ENCODE results near the gene KCNF1. TPM values are rescaled to one million over a fixed set of nuclear protein-coding genes. Genes with fewer than 3 reads are reported as not detected.

KCNF1 gene
- total and polyA plus RNA-seq, 9 donors: 2.0 to 6.6 (median 5.5) TPM

DNA sequence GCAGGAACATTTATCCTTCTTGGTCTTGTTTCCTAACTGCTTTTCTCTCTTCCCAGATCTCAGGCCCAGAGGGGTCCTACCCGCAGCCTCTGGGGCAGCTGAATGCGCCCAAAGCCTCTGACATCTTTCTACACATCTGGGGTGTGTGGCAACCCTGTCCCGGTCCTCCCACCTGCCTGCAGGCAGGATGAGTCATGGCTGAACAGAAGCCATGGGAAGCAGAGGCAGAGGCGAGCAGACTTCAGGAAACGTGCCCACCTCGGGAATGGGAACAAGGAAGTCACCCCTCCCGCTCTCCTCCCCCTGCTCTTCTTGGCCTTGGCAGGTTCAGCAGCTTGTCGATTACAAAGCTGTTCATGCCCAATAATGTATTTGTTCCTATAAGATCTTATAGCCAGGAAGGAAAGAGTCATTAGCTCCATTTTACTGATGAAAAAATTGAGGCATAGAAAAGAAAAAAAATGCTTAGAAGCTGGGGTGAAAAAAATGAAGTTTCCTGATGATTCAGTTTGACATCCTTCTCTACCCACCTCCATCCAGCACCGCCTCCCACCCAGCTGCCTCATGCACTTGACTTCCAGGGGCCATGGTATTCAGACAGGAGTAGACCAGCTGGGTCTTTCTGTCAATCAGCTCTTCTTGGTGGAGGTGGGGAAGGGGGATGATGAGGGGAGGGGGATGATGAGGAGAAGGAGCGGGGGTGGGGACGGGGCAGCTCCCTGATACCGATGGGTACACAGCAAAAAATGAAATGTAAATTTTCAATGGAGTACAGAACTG lies 10.4 kb upstream of the KCNF1 start:
- no peaks in the 10 kb centered on the region for H3K9me3 ChIP-seq (replicated peaks; ENCODE audit: control insufficient read depth, low read depth, low read length)
- H3K27ac ChIP-seq (ENCODE audit: low read length): no peak overlapping the region
- no peaks in the 10 kb centered on the region for H3K27me3 ChIP-seq (ENCODE audit: control insufficient read depth, insufficient read depth, low read length)
- H3K36me3 ChIP-seq (ENCODE audit: control insufficient read depth, insufficient read depth, low read length): no peaks in the 10 kb centered on the region
- DNase-seq: no peak
- no peaks in the 10 kb centered on the region for H3K4me1 ChIP-seq (ENCODE audit: control insufficient read depth, insufficient read depth, low read length)
- 40% methylated on average over 1 of the region's 12 CpGs for WGBS (ENCODE audit: insufficient coverage)
- no peak overlapping the region for H3K4me3 ChIP-seq (ENCODE audit: low read length)

DNA sequence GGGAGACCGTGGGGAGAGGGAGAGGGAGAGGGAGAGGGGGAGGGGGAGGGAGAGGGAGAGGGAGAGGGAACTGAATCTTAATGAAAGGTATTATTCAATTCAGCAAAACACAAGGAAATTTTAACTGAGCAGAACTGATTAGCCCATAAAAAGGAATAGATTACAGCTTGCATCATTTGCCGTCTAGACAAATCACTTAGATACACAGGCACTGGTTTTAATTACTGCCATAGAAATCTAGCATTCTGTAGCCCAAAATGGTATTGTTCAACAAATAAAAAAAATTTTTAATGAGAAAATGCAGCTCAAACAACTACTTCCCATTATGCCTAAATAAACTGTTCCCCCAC lies 7.9 kb upstream of the KCNF1 start:
- no CpG with 5 or more reads among the region's 2 CpGs for WGBS (ENCODE audit: insufficient coverage)
- DNase-seq: no peak
- no peak overlapping the region for H3K27ac ChIP-seq (ENCODE audit: low read length)
- no peaks in the 10 kb centered on the region for H3K27me3 ChIP-seq (ENCODE audit: control insufficient read depth, insufficient read depth, low read length)
- H3K4me3 ChIP-seq (ENCODE audit: low read length): no peak overlapping the region
- H3K9me3 ChIP-seq (replicated peaks; ENCODE audit: control insufficient read depth, low read depth, low read length): no peaks in the 10 kb centered on the region
- no peaks in the 10 kb centered on the region for H3K4me1 ChIP-seq (ENCODE audit: control insufficient read depth, insufficient read depth, low read length)
- no peaks in the 10 kb centered on the region for H3K36me3 ChIP-seq (ENCODE audit: control insufficient read depth, insufficient read depth, low read length)

GRCh38 chr2:10904455-10904854 lies 7.3 kb upstream of the KCNF1 start:
- no peak overlapping the region for H3K4me3 ChIP-seq (ENCODE audit: low read length)
- no peaks in the 10 kb centered on the region for H3K36me3 ChIP-seq (ENCODE audit: control insufficient read depth, insufficient read depth, low read length)
- WGBS (ENCODE audit: insufficient coverage): 93% methylated on average over 5 of the region's 6 CpGs
- H3K4me1 ChIP-seq (ENCODE audit: control insufficient read depth, insufficient read depth, low read length): no peaks in the 10 kb centered on the region
- H3K9me3 ChIP-seq (replicated peaks; ENCODE audit: control insufficient read depth, low read depth, low read length): no peaks in the 10 kb centered on the region
- no peak for DNase-seq
- H3K27me3 ChIP-seq (ENCODE audit: control insufficient read depth, insufficient read depth, low read length): no peaks in the 10 kb centered on the region
- H3K27ac ChIP-seq (ENCODE audit: low read length): no peak overlapping the region

DNA sequence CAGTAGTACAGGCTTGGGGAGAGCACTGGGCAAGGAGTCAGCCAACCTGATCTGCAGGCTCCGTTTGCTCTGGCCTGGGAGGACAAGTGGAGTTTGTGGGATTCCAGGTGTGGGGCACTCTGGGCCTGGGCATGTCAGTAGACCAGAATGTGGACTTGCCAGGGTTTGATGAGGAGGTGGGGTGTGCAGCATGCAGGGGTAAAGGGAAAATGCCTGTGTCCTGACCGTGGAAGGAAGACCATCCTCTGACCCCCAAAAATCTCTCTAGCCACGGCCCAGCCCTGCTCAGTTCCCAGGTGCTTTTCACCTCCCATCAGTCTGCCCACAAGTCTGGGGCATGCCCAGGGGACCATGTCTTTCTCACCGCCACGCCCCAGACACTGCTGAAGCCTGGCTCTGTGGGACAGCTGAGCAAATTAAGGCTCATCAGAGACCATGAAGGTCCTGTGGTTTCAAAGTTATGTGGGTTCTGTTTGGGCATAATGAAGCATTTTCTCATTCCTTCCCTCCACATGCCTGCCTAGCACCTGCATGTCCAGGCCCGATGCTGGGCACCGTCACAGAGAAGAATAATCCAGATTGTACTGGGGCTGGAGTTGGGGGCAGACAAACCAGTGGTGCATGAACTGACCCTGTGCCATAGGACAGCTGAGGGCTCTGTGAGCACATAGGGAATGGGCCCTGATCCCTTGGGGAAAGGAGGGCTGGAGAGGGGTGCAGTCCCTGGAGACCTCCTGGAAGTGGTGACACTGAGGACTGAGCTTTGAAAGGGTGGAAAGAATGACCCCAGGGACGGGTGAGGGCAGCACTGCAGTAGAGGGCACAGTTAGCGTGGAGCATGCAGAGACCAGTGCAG lies 6.5 kb upstream of the KCNF1 start:
- no peaks in the 10 kb centered on the region for H3K27me3 ChIP-seq (ENCODE audit: control insufficient read depth, insufficient read depth, low read length)
- H3K4me3 ChIP-seq (ENCODE audit: low read length): no peak overlapping the region
- no peak for DNase-seq
- no peak overlapping the region for H3K27ac ChIP-seq (ENCODE audit: low read length)
- H3K36me3 ChIP-seq (ENCODE audit: control insufficient read depth, insufficient read depth, low read length): no peaks in the 10 kb centered on the region
- WGBS (ENCODE audit: insufficient coverage): 82% methylated on average over 6 of the region's 9 CpGs
- H3K4me1 ChIP-seq (ENCODE audit: control insufficient read depth, insufficient read depth, low read length): no peaks in the 10 kb centered on the region
- no peaks in the 10 kb centered on the region for H3K9me3 ChIP-seq (replicated peaks; ENCODE audit: control insufficient read depth, low read depth, low read length)

DNA sequence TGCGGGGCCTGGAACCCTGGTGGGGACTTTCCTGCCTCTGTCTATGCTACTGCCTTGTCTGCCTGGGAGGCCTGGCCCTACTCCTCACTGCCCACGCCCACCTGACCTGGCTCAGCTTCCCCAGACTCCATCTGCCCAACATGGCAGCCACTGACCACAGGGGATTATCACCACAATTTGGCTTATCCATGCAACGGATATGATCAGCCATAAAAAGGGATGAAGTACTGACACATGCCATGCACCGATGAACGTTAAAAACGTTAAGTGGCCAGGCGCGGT lies 5.9 kb upstream of the KCNF1 start:
- Histone ChIP-seq H3K4me3 (ENCODE audit: low read length) (no peak overlapping the region), H3K36me3 (ENCODE audit: control insufficient read depth, insufficient read depth, low read length) (no peaks in the 10 kb centered on the region), H3K27ac (ENCODE audit: low read length) (no peak overlapping the region), H3K9me3 (replicated peaks; ENCODE audit: control insufficient read depth, low read depth, low read length) (no peaks in the 10 kb centered on the region), H3K4me1 (ENCODE audit: control insufficient read depth, insufficient read depth, low read length) (no peaks in the 10 kb centered on the region), H3K27me3 (ENCODE audit: control insufficient read depth, insufficient read depth, low read length) (peaks cover under 1% of the 10 kb centered on the region)
- no peak for DNase-seq
- WGBS (ENCODE audit: insufficient coverage): 79% methylated on average over 8 of the region's 8 CpGs

DNA sequence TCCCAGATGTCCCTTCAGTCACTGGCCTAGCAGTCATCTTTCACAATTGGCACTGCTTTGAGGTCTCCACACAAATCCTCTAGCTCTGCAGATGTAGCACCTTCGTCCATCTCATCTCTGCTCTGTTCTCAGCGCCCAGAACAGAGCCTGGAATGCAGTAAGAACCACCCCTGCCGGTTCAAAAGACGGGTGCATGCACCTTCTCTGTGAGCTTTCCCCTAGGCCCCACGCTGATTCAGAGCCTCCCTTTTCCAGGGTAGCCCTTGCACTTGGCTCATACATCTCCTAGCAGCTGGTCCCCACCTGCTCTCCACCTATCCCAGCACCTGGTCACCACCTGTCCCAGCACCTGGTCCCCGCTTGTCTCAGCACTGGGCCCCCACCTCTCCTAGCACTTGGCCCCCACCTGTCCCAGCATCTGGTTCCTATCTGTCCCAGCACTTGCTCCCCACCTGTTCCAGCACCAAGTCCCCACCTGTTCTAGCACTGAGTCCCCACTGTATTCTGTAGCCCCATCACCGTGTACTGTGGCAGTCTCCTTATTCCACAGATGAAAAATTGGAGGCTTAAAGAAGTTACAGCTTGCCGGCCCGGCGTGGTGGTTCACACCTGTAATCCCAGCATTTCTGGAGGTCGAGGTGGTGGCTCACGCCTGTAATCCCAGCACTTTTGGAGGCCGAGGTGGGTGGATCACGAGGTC lies 4.7 kb upstream of the KCNF1 start:
- Histone ChIP-seq H3K4me3 (ENCODE audit: low read length) (no peak overlapping the region), H3K36me3 (ENCODE audit: control insufficient read depth, insufficient read depth, low read length) (no peaks in the 10 kb centered on the region), H3K4me1 (ENCODE audit: control insufficient read depth, insufficient read depth, low read length) (peaks cover 6% of the 10 kb centered on the region), H3K9me3 (replicated peaks; ENCODE audit: control insufficient read depth, low read depth, low read length) (no peaks in the 10 kb centered on the region), H3K27me3 (ENCODE audit: control insufficient read depth, insufficient read depth, low read length) (peaks cover 8% of the 10 kb centered on the region), H3K27ac (ENCODE audit: low read length) (no peak overlapping the region)
- WGBS (ENCODE audit: insufficient coverage): 82% methylated on average over 11 of the region's 14 CpGs
- DNase-seq: peak; percentile 25

- WGBS (ENCODE audit: insufficient coverage): 88% methylated on average over 4 of the region's 4 CpGs
- H3K36me3 ChIP-seq (ENCODE audit: control insufficient read depth, insufficient read depth, low read length): no peaks in the 10 kb centered on the region
- no peaks in the 10 kb centered on the region for H3K9me3 ChIP-seq (replicated peaks; ENCODE audit: control insufficient read depth, low read depth, low read length)
- H3K27ac ChIP-seq (ENCODE audit: low read length): no peak overlapping the region
- DNase-seq: no peak
- H3K27me3 ChIP-seq (ENCODE audit: control insufficient read depth, insufficient read depth, low read length): peaks cover 17% of the 10 kb centered on the region
- peaks cover 10% of the 10 kb centered on the region for H3K4me1 ChIP-seq (ENCODE audit: control insufficient read depth, insufficient read depth, low read length)
- no peak overlapping the region for H3K4me3 ChIP-seq (ENCODE audit: low read length)
Observed at GRCh38 chr2:10908195-10908594, 3.5 kb upstream of the KCNF1 start.

DNA sequence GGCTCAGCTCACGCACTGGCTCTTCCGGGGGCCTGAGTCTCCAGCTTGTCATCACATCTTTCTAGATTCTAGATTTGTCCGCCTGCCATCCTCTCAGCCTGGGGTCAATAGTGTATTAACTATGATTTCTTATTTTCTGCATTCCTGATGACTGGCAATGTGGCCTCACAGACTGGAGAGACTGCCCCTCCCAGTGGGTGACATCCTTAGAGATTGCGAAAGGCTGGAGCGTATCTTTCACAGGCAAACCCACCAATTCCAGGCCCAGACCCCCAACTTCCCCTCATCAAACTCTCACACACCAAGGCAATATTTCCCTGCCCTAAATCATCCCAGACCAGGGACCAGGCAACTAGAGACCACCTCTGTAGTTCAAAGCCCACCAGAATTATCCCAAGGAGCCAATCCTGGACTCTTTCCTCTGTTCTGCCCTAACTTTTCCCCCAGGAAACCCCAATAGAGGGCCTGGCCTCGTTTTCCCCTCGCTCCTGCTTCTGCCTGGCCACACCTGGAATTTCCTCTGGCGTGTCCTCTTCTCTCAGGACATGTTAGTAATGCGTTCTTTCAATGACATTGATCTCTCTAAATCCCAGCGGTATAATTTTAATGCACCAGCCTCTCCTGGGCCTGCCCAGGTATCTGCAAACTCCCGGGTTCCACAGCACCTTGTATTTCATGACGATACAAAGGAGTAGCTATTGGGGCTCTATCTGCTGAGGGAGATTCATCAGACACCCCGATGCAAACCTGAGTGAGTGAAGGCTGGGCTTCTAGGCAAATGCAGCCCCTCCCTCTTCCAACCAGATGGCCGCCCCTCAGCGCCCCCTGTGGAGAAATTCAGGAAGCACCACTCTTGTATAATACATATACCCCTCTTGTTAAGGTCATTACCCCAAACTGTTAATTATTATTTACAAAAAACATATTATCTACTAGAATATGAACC lies 2.4 kb upstream of the KCNF1 start:
- 72% methylated on average over 6 of the region's 15 CpGs for WGBS (ENCODE audit: insufficient coverage)
- H3K4me1 ChIP-seq (ENCODE audit: control insufficient read depth, insufficient read depth, low read length): peaks cover 19% of the 10 kb centered on the region
- H3K27ac ChIP-seq (ENCODE audit: low read length): no peak overlapping the region
- no peak for DNase-seq
- H3K27me3 ChIP-seq (ENCODE audit: control insufficient read depth, insufficient read depth, low read length): peaks cover 28% of the 10 kb centered on the region
- no peak overlapping the region for H3K4me3 ChIP-seq (ENCODE audit: low read length)
- no peaks in the 10 kb centered on the region for H3K36me3 ChIP-seq (ENCODE audit: control insufficient read depth, insufficient read depth, low read length)
- H3K9me3 ChIP-seq (replicated peaks; ENCODE audit: control insufficient read depth, low read depth, low read length): no peaks in the 10 kb centered on the region

DNA sequence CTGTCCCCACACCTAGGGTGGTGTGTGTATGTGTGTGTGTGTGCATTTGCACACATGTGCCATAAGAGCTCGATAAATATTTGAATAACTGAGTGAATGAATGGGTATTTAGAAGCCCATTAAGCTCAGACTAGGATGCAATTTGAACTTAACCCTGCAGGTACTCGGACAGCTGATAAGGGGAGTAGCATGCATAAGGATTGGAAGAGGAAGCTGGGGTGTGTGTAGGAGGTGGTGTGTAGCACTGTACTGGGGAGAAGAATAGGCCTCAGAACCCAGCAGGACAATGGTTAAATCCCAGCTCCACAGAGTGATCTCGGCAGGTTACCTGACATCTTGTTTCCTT lies 1.8 kb upstream of the KCNF1 start:
- no peak for DNase-seq
- Histone ChIP-seq H3K27ac (ENCODE audit: low read length) (no peak overlapping the region), H3K4me1 (ENCODE audit: control insufficient read depth, insufficient read depth, low read length) (peaks cover 19% of the 10 kb centered on the region), H3K36me3 (ENCODE audit: control insufficient read depth, insufficient read depth, low read length) (no peaks in the 10 kb centered on the region), H3K27me3 (ENCODE audit: control insufficient read depth, insufficient read depth, low read length) (peaks cover 33% of the 10 kb centered on the region), H3K9me3 (replicated peaks; ENCODE audit: control insufficient read depth, low read depth, low read length) (no peaks in the 10 kb centered on the region), H3K4me3 (ENCODE audit: low read length) (no peak overlapping the region)
- 53% methylated on average over 2 of the region's 3 CpGs for WGBS (ENCODE audit: insufficient coverage)

Data from muscle of leg (tissue), 11 donors.